H9 (cell line): ENCODE results near the gene LMBR1. TPM values are rescaled to one million over a fixed set of nuclear protein-coding genes. Genes with fewer than 3 reads are reported as not detected.

ENCODE experiments used
- DNase-seq: peaks from one replicate; pipeline ENCODE4 v3.0.0-alpha.2; 2017
- H2AFZ ChIP-seq: one replicate; pipeline ENCODE4 v1.6.1; 2013; ENCODE audit warnings: mild to moderate bottlenecking, low read length, control low read depth, moderate library complexity
- H2AK5ac ChIP-seq: 2 replicates; pipeline ENCODE4 v1.6.1; 2013; ENCODE audit warnings: low read length, control low read depth, mixed read lengths; ENCODE audit not compliant: insufficient read length
- H2BK120ac ChIP-seq: one replicate; pipeline ENCODE4 v1.6.1; 2013; ENCODE audit warnings: low read depth, mild to moderate bottlenecking, low read length, control low read depth, inconsistent platforms; ENCODE audit not compliant: poor library complexity, severe bottlenecking
- H2BK12ac ChIP-seq: 2 replicates; pipeline ENCODE4 v1.6.1; 2013; ENCODE audit warnings: low read length, control low read depth, mixed read lengths, low read depth; ENCODE audit not compliant: insufficient read length
- H2BK15ac ChIP-seq: 2 replicates; pipeline ENCODE4 v1.6.1; 2013; ENCODE audit warnings: low read depth, low read length, control low read depth
- H2BK20ac ChIP-seq: one replicate; pipeline ENCODE4 v1.6.1; 2013; ENCODE audit warnings: low read depth, mild to moderate bottlenecking, low read length, control low read depth, inconsistent platforms; ENCODE audit not compliant: poor library complexity, severe bottlenecking
- H2BK5ac ChIP-seq: 2 replicates; pipeline ENCODE4 v1.6.1; 2013; ENCODE audit warnings: low read length, control low read depth, mixed read lengths; ENCODE audit not compliant: insufficient read length
- H3K14ac ChIP-seq: 2 replicates; pipeline ENCODE4 v1.6.1; 2013; ENCODE audit warnings: low read length, control low read depth; ENCODE audit not compliant: insufficient read depth
- H3K18ac ChIP-seq: 2 replicates; pipeline ENCODE4 v1.6.1; 2013; ENCODE audit warnings: low read depth, mild to moderate bottlenecking, mixed read lengths, low read length, control low read depth; ENCODE audit not compliant: insufficient read length
- H3K23ac ChIP-seq: 2 replicates; pipeline ENCODE4 v1.6.1; 2013; ENCODE audit warnings: low read length, control low read depth, mixed read lengths, low read depth; ENCODE audit not compliant: insufficient read length
- H3K23me2 ChIP-seq: 2 replicates; pipeline ENCODE4 v1.6.1; 2013; ENCODE audit warnings: low read depth, mild to moderate bottlenecking, mixed read lengths, low read length, control low read depth; ENCODE audit not compliant: insufficient read length, poor library complexity, severe bottlenecking
- H3K27ac ChIP-seq: 2 replicates; pipeline ENCODE4 v1.5.1; 2013; ENCODE audit warnings: low read length, control low read depth, mixed read lengths, low read depth; ENCODE audit not compliant: insufficient read length
- H3K27me3 ChIP-seq: 2 replicates; pipeline ENCODE4 v1.6.1; 2013; ENCODE audit warnings: low read length, control low read depth, inconsistent platforms; ENCODE audit not compliant: insufficient read depth
- H3K4ac ChIP-seq: 2 replicates; pipeline ENCODE4 v1.6.1; 2013; ENCODE audit warnings: low read depth, mild to moderate bottlenecking, control low read depth, inconsistent platforms, low read length, moderate library complexity
- H3K4me1 ChIP-seq: 2 replicates; pipeline ENCODE4 v1.6.1; 2013; ENCODE audit warnings: low read length, control low read depth, inconsistent platforms; ENCODE audit not compliant: insufficient read depth
- H3K4me2 ChIP-seq: 2 replicates; pipeline ENCODE4 v1.6.1; 2013; ENCODE audit warnings: low read length, control low read depth, mixed read lengths; ENCODE audit not compliant: insufficient read length, insufficient read depth
- H3K56ac ChIP-seq: 2 replicates; pipeline ENCODE4 v1.6.1; 2013; ENCODE audit warnings: low read depth, mild to moderate bottlenecking, mixed read lengths, low read length, control low read depth; ENCODE audit not compliant: insufficient read length
- H3K79me1 ChIP-seq: 2 replicates; pipeline ENCODE4 v1.6.1; 2013; ENCODE audit warnings: low read depth, mild to moderate bottlenecking, moderate library complexity, low read length, control low read depth, inconsistent platforms; ENCODE audit not compliant: insufficient read depth, poor library complexity, severe bottlenecking
- H3K79me2 ChIP-seq: 2 replicates; pipeline ENCODE4 v1.6.1; 2013; ENCODE audit warnings: low read length, control low read depth, inconsistent platforms; ENCODE audit not compliant: insufficient read depth
- H3K9ac ChIP-seq: 2 replicates; pipeline ENCODE4 v1.6.1; 2013; ENCODE audit warnings: low read length, control low read depth, mixed read lengths; ENCODE audit not compliant: insufficient read length; ENCODE audit errors: extremely low read depth
- H3K9me3 ChIP-seq: one replicate; pipeline ENCODE4 v1.6.1; 2013; ENCODE audit warnings: low read depth, low read length, inconsistent platforms; ENCODE audit not compliant: control insufficient read depth
- H3T11ph ChIP-seq: one replicate; pipeline ENCODE4 v1.6.1; 2013; ENCODE audit warnings: mild to moderate bottlenecking, low read length, control low read depth, inconsistent platforms
- H4K20me1 ChIP-seq: one replicate; pipeline ENCODE4 v1.6.1; 2013; ENCODE audit not compliant: control insufficient read depth, insufficient read length, insufficient read depth
- H4K5ac ChIP-seq: 2 replicates; pipeline ENCODE4 v1.6.1; 2013; ENCODE audit warnings: low read depth, mild to moderate bottlenecking, mixed read lengths, low read length, control low read depth; ENCODE audit not compliant: insufficient read length
- H4K8ac ChIP-seq: replicated peaks from 2 replicates; pipeline ENCODE4 v1.6.1; 2013; ENCODE audit warnings: low read length, control low read depth, mixed read lengths, low read depth; ENCODE audit not compliant: insufficient read length
- H4K91ac ChIP-seq: 2 replicates; pipeline ENCODE4 v1.6.1; 2013; ENCODE audit warnings: low read depth, mild to moderate bottlenecking, moderate library complexity, mixed read lengths, low read length, control low read depth; ENCODE audit not compliant: insufficient read length
- H3K27ac Mint-ChIP-seq, 3 experiments: 2 replicates in 2 of 3; 3 replicates in 1 of 3; pipeline ENCODE4 v1.8.0; 2020 to 2021; ENCODE audit warnings: mixed read lengths in 3 of 3, mild to moderate bottlenecking in 1 of 3, moderate library complexity in 1 of 3
- H3K27me3 Mint-ChIP-seq: 2 replicates; pipeline ENCODE4 v1.8.0; 2021; ENCODE audit warnings: low read depth, mild to moderate bottlenecking, moderate library complexity, mixed read lengths
- H3K36me3 Mint-ChIP-seq, 3 experiments: 2 replicates in 2 of 3; 3 replicates in 1 of 3; pipeline ENCODE4 v1.8.0; 2020 to 2021; ENCODE audit warnings: low read depth in 3 of 3, mixed read lengths in 3 of 3; ENCODE audit not compliant: insufficient read depth in 1 of 3
- H3K4me1 Mint-ChIP-seq, 2 experiments: 2 replicates each; pipeline ENCODE4 v1.8.0; 2020; ENCODE audit warnings: mixed read lengths in 2 of 2
- H3K4me3 Mint-ChIP-seq, 2 experiments: 2 replicates in 1 of 2; 3 replicates in 1 of 2; pipeline ENCODE4 v1.8.0; 2020 to 2021; ENCODE audit warnings: mild to moderate bottlenecking in 2 of 2, mixed read lengths in 2 of 2, moderate library complexity in 1 of 2
- H3K9me3 Mint-ChIP-seq, 2 experiments: 2 replicates in 1 of 2; 3 replicates in 1 of 2; pipeline ENCODE4 v1.8.0; 2020; ENCODE audit warnings: mild to moderate bottlenecking in 2 of 2, mixed read lengths in 2 of 2, moderate library complexity in 1 of 2
- CTCF ChIP-seq: fragments of 200-600 bp; sonication (generic); conservative IDR thresholded peaks from 3 replicates; pipeline ENCODE4 v1.8.0; 2021; ENCODE audit warnings: antibody characterized with exemption, mild to moderate bottlenecking
- WGBS: extraction: QIAGEN DNeasy Blood & Tissue Kit; methylation state at CpG from one replicate; pipeline ENCODE4 v1.1.7; 2013; ENCODE audit warnings: missing lambda C conversion rate, low lambda C conversion rate, mixed read lengths; ENCODE audit not compliant: insufficient read length; ENCODE audit errors: extremely low coverage; 5-methylcytosine and 5-hydroxymethylcytosine counted together
- total RNA-seq: library from RNA; stranded (reverse); gene quantifications from 2 replicates; pipeline ENCODE4 v1.2.1, GENCODE V29; 2021

The LMBR1 gene
- total RNA-seq, 1 experiment from 2014 or later = 62.3 TPM

- Mint-ChIP-seq H3K27me3 (no peaks in the 10 kb centered on the region), H3K27ac (no peak overlapping the region), H3K9me3 (no peaks in the 10 kb centered on the region), H3K4me1 (no peaks in the 10 kb centered on the region; a peak in 1 of 4 replicates), H3K36me3 (peaks cover 0 to 4% (median 3%) of the 10 kb centered on the region in 3 experiments; a peak in 1 of 7 replicates), H3K4me3 (no peak overlapping the region)
- H3K4ac ChIP-seq = no peak overlapping the region
- no peak overlapping the region for H2BK12ac ChIP-seq
- no peaks in the 10 kb centered on the region for H3K79me2 ChIP-seq
- no peak overlapping the region for H2BK15ac ChIP-seq
- no peak overlapping the region for H4K5ac ChIP-seq
- H2BK120ac ChIP-seq = no peak overlapping the region
- H3K4me1 ChIP-seq = no peaks in the 10 kb centered on the region
- no peak overlapping the region for H3K23ac ChIP-seq
- no peak overlapping the region for H3K14ac ChIP-seq
- H2AK5ac ChIP-seq = no peak overlapping the region
- H2AFZ ChIP-seq = no peak overlapping the region
- H2BK5ac ChIP-seq = no peak overlapping the region
- TF ChIP-seq CTCF = no peak
- WGBS = no CpG with 5 or more reads among the region's 1 CpG
- no peak overlapping the region for H3K27ac ChIP-seq
- no peaks in the 10 kb centered on the region for H3K27me3 ChIP-seq
- H3K56ac ChIP-seq = no peak overlapping the region
- H4K8ac ChIP-seq = no peak overlapping the region
- H3K9me3 ChIP-seq = no peaks in the 10 kb centered on the region
- H3K79me1 ChIP-seq = peaks cover 3% of the 10 kb centered on the region
- H3K18ac ChIP-seq = no peak overlapping the region
- no peak overlapping the region for H3K4me2 ChIP-seq
- H4K91ac ChIP-seq = no peak overlapping the region
- no peaks in the 10 kb centered on the region for H4K20me1 ChIP-seq
- no peak overlapping the region for H2BK20ac ChIP-seq
- no peaks in the 10 kb centered on the region for H3K23me2 ChIP-seq
- H3T11ph ChIP-seq = no peak overlapping the region
- no peak for DNase-seq
- H3K9ac ChIP-seq = no peak overlapping the region
Observed at GRCh38 chr7:156747718-156748117, 145.3 kb downstream of the LMBR1 start.
